MM.1S (cell line): ENCODE data around the gene ZFR.

Source experiments
- DNase-seq: peaks from one replicate; pipeline ENCODE4 v3.0.0-alpha.2; 2015
- H2AFZ ChIP-seq: fragments of 300-600 bp; sonication (generic); 2 replicates; pipeline ENCODE4 v1.6.0; 2016; ENCODE audit warnings: antibody characterized with exemption, low read length
- H3F3A ChIP-seq: fragments of 300-600 bp; sonication (generic); 2 replicates; pipeline ENCODE4 v1.6.1; 2016; ENCODE audit warnings: mild to moderate bottlenecking, antibody characterized with exemption, low read length, moderate library complexity, mixed read lengths; ENCODE audit not compliant: insufficient read depth
- H3K27ac ChIP-seq: fragments of 300-600 bp; sonication (generic); 2 replicates; pipeline ENCODE4 v1.5.1; 2016; ENCODE audit warnings: mild to moderate bottlenecking, low read length
- H3K27me3 ChIP-seq: fragments of 300-600 bp; sonication (generic); replicated peaks from 2 replicates; pipeline ENCODE4 v1.6.0; 2016; ENCODE audit warnings: low read length; ENCODE audit not compliant: insufficient read depth
- H3K36me3 ChIP-seq: fragments of 300-600 bp; sonication (generic); replicated peaks from 2 replicates; pipeline ENCODE4 v1.6.1; 2016; ENCODE audit warnings: mild to moderate bottlenecking, low read length, mixed read lengths; ENCODE audit not compliant: insufficient read depth
- H3K4me1 ChIP-seq: fragments of 300-600 bp; sonication (generic); 2 replicates; pipeline ENCODE4 v1.6.1; 2016; ENCODE audit warnings: low read length, mixed read lengths
- H3K4me2 ChIP-seq: fragments of 300-600 bp; sonication (generic); 2 replicates; pipeline ENCODE4 v1.6.0; 2016; ENCODE audit warnings: low read depth, low read length
- H3K4me3 ChIP-seq: fragments of 300-600 bp; sonication (generic); 2 replicates; pipeline ENCODE4 v1.5.1; 2016; ENCODE audit warnings: low read length, mixed read lengths
- H3K79me2 ChIP-seq: fragments of 300-600 bp; sonication (generic); 2 replicates; pipeline ENCODE4 v1.6.1; 2016; ENCODE audit warnings: mixed run types, low read length, mixed read lengths
- H3K9ac ChIP-seq: fragments of 300-600 bp; sonication (generic); 2 replicates; pipeline ENCODE4 v1.6.1; 2016; ENCODE audit warnings: low read length, mixed read lengths
- H3K9me2 ChIP-seq: fragments of 300-600 bp; sonication (generic); replicated peaks from 2 replicates; pipeline ENCODE4 v1.6.1; 2016; ENCODE audit warnings: mild to moderate bottlenecking, low read length, mixed read lengths; ENCODE audit not compliant: insufficient read depth
- H3K9me3 ChIP-seq: fragments of 300-600 bp; sonication (generic); replicated peaks from 2 replicates; pipeline ENCODE4 v1.6.1; 2016; ENCODE audit warnings: mild to moderate bottlenecking, low read length, mixed read lengths; ENCODE audit not compliant: insufficient read depth
- H4K20me1 ChIP-seq: fragments of 300-600 bp; sonication (generic); 2 replicates; pipeline ENCODE4 v1.6.1; 2016; ENCODE audit warnings: mild to moderate bottlenecking, low read length, moderate library complexity, mixed read lengths; ENCODE audit not compliant: insufficient read depth
- EZH2 ChIP-seq: fragments of 300-600 bp; sonication (generic); optimal IDR thresholded peaks from 2 replicates; pipeline ENCODE3; 2017; ENCODE audit warnings: low read depth, mild to moderate bottlenecking, antibody characterized with exemption, low read length, mixed read lengths
- EZH2phosphoT487 ChIP-seq: fragments of 300-600 bp; sonication (generic); IDR thresholded peaks from 2 replicates; pipeline ENCODE4 v1.6.1; 2018; ENCODE audit warnings: antibody characterized with exemption, low read length
- TF ChIP-seq, protein P1 (sequence below): fragments of 300-600 bp; sonication (generic); IDR thresholded peaks from 2 replicates; pipeline ENCODE4 v1.5.1; 2016; ENCODE audit warnings: antibody characterized with exemption, low read length, mixed read lengths

Gene ZFR

DNA sequence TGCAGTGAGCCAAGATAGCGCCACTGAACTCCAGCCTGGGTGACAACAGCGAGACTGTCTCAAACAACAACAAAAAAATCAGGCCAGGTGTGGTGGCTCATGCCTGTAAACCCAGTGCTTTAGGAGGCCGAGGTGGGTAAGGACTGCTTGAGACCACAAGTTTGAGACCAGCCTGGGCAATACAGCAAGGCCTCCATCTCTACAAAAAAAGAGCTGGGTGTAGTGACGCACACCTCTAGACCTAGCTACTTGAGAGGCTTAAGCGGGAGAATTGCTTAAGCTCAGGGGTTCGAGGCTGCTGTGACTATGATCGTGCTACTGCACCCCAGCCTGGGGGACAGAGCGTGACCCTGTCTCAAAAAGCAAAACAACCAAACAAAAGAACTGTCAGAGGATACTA lies 91.9 kb downstream of the ZFR start:
- Histone ChIP-seq H2AFZ (no peak overlapping the region), H3K9me2 (no peaks in the 10 kb centered on the region), H3K79me2 (no peaks in the 10 kb centered on the region), H3K4me3 (no peak overlapping the region), H3K4me1 (no peaks in the 10 kb centered on the region), H3K4me2 (no peak overlapping the region), H3K27ac (no peak overlapping the region), H3K9me3 (no peaks in the 10 kb centered on the region), H3K36me3 (no peaks in the 10 kb centered on the region), H3F3A (no peaks in the 10 kb centered on the region), H3K27me3 (no peaks in the 10 kb centered on the region), H3K9ac (no peak overlapping the region), H4K20me1 (no peaks in the 10 kb centered on the region)
- TF ChIP-seq, protein P1, sequence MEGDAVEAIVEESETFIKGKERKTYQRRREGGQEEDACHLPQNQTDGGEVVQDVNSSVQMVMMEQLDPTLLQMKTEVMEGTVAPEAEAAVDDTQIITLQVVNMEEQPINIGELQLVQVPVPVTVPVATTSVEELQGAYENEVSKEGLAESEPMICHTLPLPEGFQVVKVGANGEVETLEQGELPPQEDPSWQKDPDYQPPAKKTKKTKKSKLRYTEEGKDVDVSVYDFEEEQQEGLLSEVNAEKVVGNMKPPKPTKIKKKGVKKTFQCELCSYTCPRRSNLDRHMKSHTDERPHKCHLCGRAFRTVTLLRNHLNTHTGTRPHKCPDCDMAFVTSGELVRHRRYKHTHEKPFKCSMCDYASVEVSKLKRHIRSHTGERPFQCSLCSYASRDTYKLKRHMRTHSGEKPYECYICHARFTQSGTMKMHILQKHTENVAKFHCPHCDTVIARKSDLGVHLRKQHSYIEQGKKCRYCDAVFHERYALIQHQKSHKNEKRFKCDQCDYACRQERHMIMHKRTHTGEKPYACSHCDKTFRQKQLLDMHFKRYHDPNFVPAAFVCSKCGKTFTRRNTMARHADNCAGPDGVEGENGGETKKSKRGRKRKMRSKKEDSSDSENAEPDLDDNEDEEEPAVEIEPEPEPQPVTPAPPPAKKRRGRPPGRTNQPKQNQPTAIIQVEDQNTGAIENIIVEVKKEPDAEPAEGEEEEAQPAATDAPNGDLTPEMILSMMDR = no peak
- no peak for TF ChIP-seq EZH2phosphoT487
- no peak for TF ChIP-seq EZH2
- DNase-seq = no peak

DNA sequence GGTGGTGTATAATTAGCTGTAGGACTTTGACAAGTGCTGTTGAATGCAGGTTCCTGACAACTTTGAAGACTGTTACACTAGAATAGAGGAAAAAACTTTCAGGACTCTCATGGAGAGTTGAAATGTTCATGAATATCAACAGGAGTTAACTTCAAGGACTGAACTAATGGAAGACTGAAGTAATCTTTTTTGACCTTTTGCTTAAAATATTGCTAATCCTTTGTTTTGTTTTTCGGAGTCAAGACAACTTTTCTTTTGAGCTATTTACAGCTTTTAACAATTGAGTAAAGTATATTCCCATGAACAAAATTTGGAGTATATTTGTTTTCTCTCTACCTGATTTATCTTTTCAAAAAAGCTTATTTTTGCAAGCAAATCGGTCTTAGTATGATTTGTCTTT lies 97.7 kb downstream of the ZFR start:
- no peak for TF ChIP-seq EZH2phosphoT487
- TF ChIP-seq, protein P1 = no peak
- no peak for TF ChIP-seq EZH2
- no peaks in the 10 kb centered on the region for H3K4me1 ChIP-seq
- H2AFZ ChIP-seq = no peak overlapping the region
- no peaks in the 10 kb centered on the region for H3K79me2 ChIP-seq
- no peaks in the 10 kb centered on the region for H4K20me1 ChIP-seq
- no peak overlapping the region for H3K27ac ChIP-seq
- H3K4me3 ChIP-seq = no peak overlapping the region
- H3K9me2 ChIP-seq = no peaks in the 10 kb centered on the region
- no peaks in the 10 kb centered on the region for H3F3A ChIP-seq
- no peaks in the 10 kb centered on the region for H3K27me3 ChIP-seq
- H3K9ac ChIP-seq = no peak overlapping the region
- no peak for DNase-seq
- H3K36me3 ChIP-seq = no peaks in the 10 kb centered on the region
- H3K4me2 ChIP-seq = no peak overlapping the region
- no peaks in the 10 kb centered on the region for H3K9me3 ChIP-seq

GRCh38 chr5:32343058-32343672 lies 101.4 kb downstream of the ZFR start:
- Histone ChIP-seq H4K20me1 (no peaks in the 10 kb centered on the region), H2AFZ (no peak overlapping the region), H3K36me3 (no peaks in the 10 kb centered on the region), H3K27ac (no peak overlapping the region), H3K4me1 (no peaks in the 10 kb centered on the region), H3K9me3 (no peaks in the 10 kb centered on the region), H3K4me3 (no peak overlapping the region), H3K4me2 (no peak overlapping the region), H3K79me2 (no peaks in the 10 kb centered on the region), H3K9me2 (no peaks in the 10 kb centered on the region), H3F3A (no peaks in the 10 kb centered on the region), H3K9ac (no peak overlapping the region), H3K27me3 (no peaks in the 10 kb centered on the region)
- DNase-seq = no peak
- TF ChIP-seq, protein P1 = no peak
- TF ChIP-seq EZH2phosphoT487 (no peak), EZH2 (no peak)
